Neuron (in vitro differentiated cells): ENCODE data around the gene S1PR3.

Experiments
- H2AFZ ChIP-seq: one replicate; pipeline ENCODE4 v1.6.1; 2013; ENCODE audit warnings: low read depth, mild to moderate bottlenecking, inconsistent platforms, low read length, moderate library complexity
- H3K27me3 ChIP-seq: one replicate; pipeline ENCODE4 v1.6.1; 2013; ENCODE audit warnings: low read length; ENCODE audit not compliant: insufficient read depth
- H3K36me3 ChIP-seq: one replicate; pipeline ENCODE4 v1.6.1; 2013; ENCODE audit warnings: low read length; ENCODE audit not compliant: insufficient read depth
- H3K4me1 ChIP-seq: one replicate; pipeline ENCODE4 v1.6.1; 2013; ENCODE audit warnings: low read length; ENCODE audit not compliant: insufficient read depth
- H3K4me3 ChIP-seq: 2 replicates; pipeline ENCODE4 v1.5.1; 2013; ENCODE audit warnings: mild to moderate bottlenecking, low read length, moderate library complexity
- H3K9me3 ChIP-seq: one replicate; pipeline ENCODE4 v1.6.1; 2013; ENCODE audit warnings: low read length

The S1PR3 gene

DNA sequence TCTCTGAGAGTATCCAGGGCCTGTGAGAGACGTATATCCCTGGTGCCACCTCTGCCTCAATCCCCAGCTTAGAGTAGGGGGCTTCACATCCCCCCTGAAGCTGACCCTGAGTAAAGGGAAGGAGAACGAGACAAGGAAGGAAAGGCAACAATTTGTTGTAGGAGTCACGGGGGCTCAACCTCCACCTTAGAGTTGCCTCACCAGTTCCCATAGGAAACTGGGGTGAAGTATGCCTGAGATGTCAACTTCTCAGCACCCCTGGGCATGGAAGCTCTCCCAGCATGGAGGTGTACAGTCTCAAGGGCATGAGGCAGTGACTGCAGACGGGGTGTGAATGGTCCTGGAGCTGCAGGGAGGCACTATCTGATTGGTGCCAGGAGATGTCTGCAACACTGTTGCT, 53.6 kb downstream of the S1PR3 start:
- Histone ChIP-seq H3K9me3 (no peaks in the 10 kb centered on the region), H3K4me3 (no peak overlapping the region), H3K4me1 (no peaks in the 10 kb centered on the region), H3K36me3 (peaks cover 15% of the 10 kb centered on the region), H3K27me3 (no peaks in the 10 kb centered on the region), H2AFZ (no peak overlapping the region)

DNA sequence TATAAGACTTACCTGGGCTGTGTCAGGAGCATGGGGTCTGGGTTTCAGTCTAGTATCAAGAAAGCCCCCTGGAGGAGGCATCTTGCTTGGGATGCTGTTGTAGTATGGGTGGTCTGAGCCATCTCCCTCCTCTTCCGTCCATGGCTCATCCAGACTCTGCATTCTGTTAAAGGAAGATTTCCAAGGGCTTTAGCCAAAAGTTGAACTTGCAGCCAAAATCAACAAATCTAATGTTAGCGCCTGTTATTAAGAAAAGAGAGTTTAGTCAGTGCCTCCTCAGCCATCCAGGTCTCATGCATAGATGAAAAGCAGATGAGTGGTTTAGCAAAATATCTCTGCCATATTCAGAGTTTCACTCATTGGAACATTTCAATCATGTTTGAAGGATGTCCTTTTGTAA, 55.6 kb downstream of the S1PR3 start:
- no peaks in the 10 kb centered on the region for H3K9me3 ChIP-seq
- H3K4me1 ChIP-seq: no peaks in the 10 kb centered on the region
- peaks cover 15% of the 10 kb centered on the region for H3K36me3 ChIP-seq
- no peak overlapping the region for H2AFZ ChIP-seq
- no peaks in the 10 kb centered on the region for H3K27me3 ChIP-seq
- no peak overlapping the region for H3K4me3 ChIP-seq

DNA sequence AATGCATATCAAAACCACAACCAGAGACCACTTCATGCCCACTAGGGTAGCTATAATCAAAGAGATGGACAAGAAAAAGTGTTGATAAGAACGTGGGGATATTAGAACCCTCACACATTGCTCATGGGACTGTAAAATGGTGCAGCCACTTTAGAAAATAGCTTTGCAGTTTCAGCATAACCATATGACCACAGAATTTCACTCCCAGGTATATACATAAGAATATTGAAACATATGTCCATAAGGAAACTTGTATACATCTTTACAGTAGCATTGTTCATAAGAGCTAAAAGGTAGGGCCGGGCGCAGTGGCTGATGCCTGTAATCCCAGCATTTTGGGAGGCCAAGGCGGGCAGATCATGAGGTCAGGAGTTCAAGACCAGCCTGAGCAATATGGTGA, 56.4 kb downstream of the S1PR3 start:
- H3K4me1 ChIP-seq: no peaks in the 10 kb centered on the region
- peaks cover 15% of the 10 kb centered on the region for H3K36me3 ChIP-seq
- no peak overlapping the region for H3K4me3 ChIP-seq
- H3K9me3 ChIP-seq: no peaks in the 10 kb centered on the region
- H2AFZ ChIP-seq: no peak overlapping the region
- no peaks in the 10 kb centered on the region for H3K27me3 ChIP-seq

DNA sequence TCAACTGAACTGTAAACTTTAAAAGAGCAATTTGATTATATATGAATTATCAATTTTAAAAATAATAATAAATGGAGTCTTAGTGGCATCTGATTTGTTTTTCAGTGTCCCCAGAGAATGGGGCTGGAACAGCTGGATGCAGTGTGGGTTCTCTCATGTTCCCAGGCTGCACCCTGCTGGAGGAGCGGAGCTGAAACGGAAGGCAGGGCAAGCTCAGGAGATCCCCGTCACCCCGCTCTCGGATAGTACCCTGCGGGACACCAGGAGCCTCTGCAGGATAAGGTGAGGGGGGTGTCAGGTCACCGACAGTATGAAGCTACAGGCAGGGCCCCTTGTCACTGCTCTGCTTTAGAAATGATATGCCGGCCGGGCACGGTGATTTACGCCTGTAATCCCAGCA, 57.3 kb downstream of the S1PR3 start:
- H3K27me3 ChIP-seq: no peaks in the 10 kb centered on the region
- no peak overlapping the region for H3K4me3 ChIP-seq
- H3K4me1 ChIP-seq: no peaks in the 10 kb centered on the region
- H3K9me3 ChIP-seq: no peaks in the 10 kb centered on the region
- H2AFZ ChIP-seq: no peak overlapping the region
- peaks cover 15% of the 10 kb centered on the region for H3K36me3 ChIP-seq

DNA sequence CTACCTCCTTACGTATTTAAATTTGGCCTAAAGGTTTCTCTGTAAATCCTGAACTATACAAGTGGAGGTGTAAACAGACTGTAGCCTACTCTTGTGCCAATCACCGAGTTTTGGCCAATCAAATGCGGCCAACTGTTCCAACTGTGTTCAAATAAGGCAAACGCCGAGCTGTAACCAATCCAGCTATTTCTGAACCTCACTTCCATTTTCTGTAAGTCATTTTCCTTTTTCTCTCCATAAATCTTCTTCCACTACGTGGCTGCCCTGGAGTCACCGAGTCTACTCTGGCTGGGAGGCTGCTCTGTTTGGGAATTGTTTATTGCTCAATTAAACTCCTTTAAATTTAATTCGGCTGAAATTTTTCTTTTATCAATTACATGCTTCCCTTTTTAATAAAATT, 58.4 kb downstream of the S1PR3 start:
- Histone ChIP-seq H3K36me3 (peaks cover 15% of the 10 kb centered on the region), H3K27me3 (no peaks in the 10 kb centered on the region), H3K4me3 (no peak overlapping the region), H3K4me1 (no peaks in the 10 kb centered on the region), H3K9me3 (no peaks in the 10 kb centered on the region), H2AFZ (no peak overlapping the region)

DNA sequence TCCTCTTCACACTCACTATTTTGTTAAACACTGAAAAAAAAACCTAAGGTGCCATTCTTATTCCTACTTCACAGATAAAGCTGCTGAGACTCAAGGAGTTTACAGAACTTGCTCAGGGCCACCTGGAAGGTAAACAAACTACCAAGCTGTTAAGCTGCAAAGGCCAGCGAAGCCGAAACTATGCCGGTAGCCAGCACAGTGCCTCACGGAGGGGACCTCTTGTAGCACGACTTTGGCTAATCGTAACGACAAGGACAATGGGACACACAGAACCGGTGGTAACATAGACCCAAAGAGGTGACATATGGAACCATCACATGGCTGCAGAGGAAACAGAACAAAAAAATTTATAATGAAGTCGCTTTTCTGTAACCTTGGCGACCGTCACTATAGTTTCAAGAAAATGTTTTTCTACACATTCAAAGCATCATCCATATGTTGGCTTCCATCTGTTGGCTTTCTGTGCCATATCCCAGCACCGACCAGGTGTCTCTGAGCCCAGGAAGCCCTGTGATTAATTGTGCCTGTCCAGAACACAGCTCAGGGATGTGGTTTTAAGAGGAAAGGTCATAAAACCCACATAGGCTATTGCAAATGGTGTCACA, 60.3 kb downstream of the S1PR3 start:
- H2AFZ ChIP-seq: no peak overlapping the region
- H3K36me3 ChIP-seq: peaks cover 6% of the 10 kb centered on the region
- no peaks in the 10 kb centered on the region for H3K9me3 ChIP-seq
- no peaks in the 10 kb centered on the region for H3K27me3 ChIP-seq
- H3K4me1 ChIP-seq: no peaks in the 10 kb centered on the region
- H3K4me3 ChIP-seq: no peak overlapping the region

DNA sequence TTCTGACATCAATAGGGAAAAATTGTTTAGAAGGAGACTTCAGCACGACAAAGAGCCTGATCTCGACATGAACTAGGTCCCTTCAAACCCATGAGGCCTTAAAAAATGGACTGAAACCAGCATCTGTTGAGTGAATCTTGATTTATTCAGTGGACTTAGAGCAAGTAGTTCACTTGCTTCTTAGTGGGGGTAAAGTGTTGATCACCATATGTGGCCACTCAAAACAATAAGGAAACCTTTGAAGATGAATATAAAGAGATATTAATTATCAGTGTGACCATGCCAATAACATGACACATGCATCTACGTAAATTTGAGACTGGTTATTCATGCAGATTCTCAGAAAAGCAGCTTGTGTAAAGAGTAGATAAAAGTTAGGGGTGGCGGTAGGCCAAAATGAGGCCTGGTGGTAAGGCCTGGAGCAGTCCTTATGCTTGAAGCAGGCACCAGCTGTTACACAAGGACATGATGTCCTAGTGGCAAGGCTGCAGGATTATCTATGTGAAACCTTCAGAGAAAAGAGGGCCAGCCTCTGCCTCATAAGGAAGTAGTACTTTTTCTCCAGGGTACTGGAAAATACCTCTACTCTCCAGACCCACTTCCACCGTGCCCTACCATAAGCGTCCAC, 61.3 kb downstream of the S1PR3 start:
- Histone ChIP-seq H3K36me3 (no peaks in the 10 kb centered on the region), H2AFZ (no peak overlapping the region), H3K4me1 (no peaks in the 10 kb centered on the region), H3K27me3 (no peaks in the 10 kb centered on the region), H3K4me3 (no peak overlapping the region), H3K9me3 (no peaks in the 10 kb centered on the region)

DNA sequence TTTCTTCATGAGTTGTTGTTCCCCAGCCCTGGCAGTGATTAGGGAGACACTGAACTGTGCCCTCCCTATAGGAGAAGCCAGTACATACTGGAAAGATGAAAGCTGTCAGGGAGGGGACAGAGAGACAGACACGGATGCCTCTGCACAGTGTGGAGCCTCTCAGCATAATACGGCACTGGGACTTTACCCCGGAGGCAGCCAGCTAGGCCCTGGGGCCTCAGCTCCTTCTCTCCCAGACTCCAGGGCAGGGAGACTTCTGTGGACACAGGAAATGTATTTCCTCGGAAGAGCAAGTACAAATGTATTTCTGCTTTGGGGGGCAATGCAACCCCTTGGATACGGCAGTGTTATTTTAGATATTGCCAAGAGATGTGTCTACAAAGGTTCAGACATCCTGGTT, 62.0 kb downstream of the S1PR3 start:
- no peak overlapping the region for H2AFZ ChIP-seq
- H3K36me3 ChIP-seq: no peaks in the 10 kb centered on the region
- peaks cover 5% of the 10 kb centered on the region for H3K9me3 ChIP-seq
- no peak overlapping the region for H3K4me3 ChIP-seq
- H3K27me3 ChIP-seq: no peaks in the 10 kb centered on the region
- H3K4me1 ChIP-seq: no peaks in the 10 kb centered on the region
